Ramos (cell line): ENCODE data around the gene UBE2E2.
"Not testable (repeated sequence)": the region's sequence is repeated elsewhere in the genome, so short reads cannot be mapped to it uniquely, and the experiment has no call there.

Experiments used
- in situ Hi-C: fragments of 300-500 bp; cut with MboI; formaldehyde crosslinking; loops from one replicate; pipeline ENCODE4 v1.14.3; 2022; ENCODE audit warnings: low sequenced_read_pairs; ENCODE audit not compliant: unreplicated experiment

Gene UBE2E2

GRCh38 chr3:23202921-23203707, at the start of gene UBE2E2:
Gene UBE2E2 (plus strand): TSS chr3:23203327.
- in situ Hi-C loops, result no loop called here

DNA sequence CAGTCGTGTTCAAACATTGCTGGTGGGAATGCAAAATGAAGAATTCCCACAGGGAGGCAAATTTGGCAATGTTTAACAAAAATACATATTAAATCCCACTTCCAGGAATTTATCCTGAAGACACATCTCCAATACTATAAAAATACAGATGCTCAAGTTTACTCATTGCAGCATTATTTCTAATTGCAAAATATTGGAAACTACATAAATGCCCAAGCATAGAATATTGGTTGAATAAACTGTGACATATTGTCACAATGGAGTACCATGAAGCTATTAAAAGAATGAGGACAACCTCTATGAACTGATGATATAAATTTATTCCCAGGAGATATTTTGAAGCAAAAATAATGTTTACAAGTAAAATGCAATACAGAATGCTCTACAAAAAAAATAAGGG, 49.7 kb upstream of the UBE2E2 start:
- in situ Hi-C loops, result no loop called here

DNA sequence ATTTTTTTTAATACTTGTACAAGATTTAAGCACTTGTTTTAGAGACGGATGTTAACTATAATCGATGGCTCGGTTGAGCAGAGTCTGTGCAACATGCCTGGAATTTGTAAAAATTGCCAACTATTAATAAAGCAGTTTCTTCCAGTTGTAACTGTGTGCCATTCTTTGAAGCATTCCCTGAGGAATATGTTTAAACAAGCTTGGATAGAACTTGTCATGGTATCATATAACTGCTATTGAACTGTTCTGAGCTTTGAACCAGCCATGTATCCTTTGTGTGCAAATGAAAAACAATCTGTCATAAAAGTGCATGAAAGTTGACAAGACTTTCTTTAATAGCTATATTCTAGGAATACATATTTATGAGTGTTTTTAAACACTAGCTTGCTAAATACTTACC, 45.8 kb upstream of the UBE2E2 start:
- in situ Hi-C loops, result no loop called here

DNA sequence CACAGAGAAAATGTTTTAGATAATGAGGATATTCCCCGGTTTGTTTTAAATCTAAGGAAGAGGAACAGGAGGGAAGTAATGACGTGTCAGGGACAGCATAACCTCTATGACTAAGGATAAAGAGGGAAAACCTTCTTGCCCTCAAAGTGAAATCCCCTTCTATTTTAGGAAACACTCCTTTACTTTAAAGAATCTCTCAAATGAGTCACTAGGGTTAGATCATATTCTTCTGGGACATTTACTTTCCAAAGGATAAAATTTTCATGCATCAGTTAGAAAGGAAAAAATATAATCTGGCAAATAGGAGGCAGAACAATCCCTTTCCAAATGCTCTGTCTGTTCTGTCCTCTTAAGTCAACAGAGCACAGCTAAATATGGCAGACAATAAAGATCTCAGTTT, 43.2 kb upstream of the UBE2E2 start:
- in situ Hi-C loops, result no loop called here

- in situ Hi-C loops, result no loop called here
Measured at GRCh38 chr3:23161308-23161707, 41.8 kb upstream of the UBE2E2 start.

DNA sequence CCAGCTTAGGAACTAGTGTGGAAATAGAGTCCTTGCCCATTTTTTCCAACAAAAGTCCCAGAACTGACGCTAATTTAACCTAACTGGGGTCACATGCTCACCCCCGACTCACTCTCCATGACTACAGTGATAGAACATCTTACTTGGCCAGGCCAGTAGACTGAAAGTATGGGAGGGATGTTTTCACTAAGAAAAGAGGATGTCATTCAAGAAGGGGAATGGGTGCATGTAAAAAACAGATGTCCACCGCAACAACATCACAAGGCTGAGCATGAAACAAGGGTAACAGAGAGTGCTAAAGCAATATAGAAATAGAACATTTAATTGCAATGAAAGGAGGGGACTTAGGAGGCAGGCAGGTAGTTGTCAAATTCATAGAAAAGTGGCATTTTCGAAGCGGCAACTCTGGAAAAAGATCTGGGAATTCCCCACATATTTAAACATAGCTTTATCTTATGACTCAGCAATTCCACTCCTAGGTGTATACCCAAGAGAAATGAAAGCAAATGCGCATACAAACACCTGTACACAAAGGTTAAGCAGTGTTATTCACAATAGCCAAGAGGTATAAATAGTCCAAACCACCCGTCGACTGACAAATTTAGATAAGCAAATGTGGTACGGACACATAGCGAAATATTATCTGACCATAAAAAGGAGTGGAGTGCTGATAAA, 41.1 kb upstream of the UBE2E2 start:
- in situ Hi-C loops, result no loop called here

DNA sequence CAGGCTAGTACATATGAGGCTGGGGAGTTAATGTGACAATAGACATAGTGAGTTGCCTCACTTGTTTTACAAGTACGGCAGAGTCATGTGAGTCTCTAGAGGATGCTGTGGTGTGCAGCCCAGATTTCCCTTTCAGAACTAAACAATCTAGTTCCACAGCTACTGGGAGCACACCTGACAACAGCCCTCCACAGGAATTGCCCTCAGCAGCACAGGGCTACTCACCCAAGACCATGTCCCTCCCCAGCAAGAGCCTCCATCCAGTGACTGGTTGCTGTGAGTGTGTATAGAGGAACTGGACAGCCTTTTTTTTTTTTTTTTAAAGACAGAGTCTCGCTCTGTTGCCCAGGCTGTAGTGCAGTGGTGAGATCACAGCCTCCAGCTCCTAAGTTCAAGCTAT, 40.2 kb upstream of the UBE2E2 start:
- in situ Hi-C loops, result no loop called here

DNA sequence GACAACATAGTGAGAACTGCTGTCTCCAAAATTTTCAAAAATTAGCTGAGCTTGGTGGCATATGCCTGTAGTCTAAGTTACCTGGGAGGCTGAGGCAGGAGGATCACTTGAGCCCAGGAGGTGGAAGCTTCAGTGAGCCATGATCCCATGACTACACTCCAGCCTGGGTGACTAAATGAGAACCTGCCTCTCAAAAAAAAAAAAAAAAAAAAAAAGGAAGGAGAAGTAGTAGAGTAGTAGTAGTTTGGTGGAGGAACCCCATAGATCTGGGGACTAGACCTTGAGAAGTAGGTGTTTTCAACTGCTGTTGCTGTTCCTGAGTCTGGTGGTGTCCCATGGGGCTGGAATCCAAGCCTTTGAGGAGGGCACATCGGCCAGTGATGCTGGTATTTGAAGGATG, 38.4 kb upstream of the UBE2E2 start:
- in situ Hi-C loops, result no loop called here

DNA sequence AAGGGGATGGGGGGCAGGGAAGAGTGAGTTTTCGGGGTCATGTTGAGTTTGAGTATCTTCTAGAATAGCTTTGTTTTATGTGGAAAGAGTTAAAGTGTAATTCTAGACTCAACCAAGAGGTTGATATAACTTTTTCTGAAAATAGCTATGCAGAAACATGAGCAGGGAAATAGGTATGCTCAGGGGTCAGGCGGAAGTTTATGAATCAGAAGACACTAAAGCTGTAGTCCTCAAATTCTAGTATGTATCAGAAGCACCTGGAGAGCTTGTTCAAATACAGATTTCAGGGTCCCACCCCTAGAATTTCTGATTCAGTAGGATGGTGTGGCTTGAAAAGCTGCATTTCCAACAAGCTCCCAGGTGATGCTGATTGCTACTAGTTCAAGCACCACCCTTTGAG, 37.6 kb upstream of the UBE2E2 start:
- in situ Hi-C loops, result no loop called here

GRCh38 chr3:23166276-23166675, 36.9 kb upstream of the UBE2E2 start:
- in situ Hi-C loops, result no loop called here

DNA sequence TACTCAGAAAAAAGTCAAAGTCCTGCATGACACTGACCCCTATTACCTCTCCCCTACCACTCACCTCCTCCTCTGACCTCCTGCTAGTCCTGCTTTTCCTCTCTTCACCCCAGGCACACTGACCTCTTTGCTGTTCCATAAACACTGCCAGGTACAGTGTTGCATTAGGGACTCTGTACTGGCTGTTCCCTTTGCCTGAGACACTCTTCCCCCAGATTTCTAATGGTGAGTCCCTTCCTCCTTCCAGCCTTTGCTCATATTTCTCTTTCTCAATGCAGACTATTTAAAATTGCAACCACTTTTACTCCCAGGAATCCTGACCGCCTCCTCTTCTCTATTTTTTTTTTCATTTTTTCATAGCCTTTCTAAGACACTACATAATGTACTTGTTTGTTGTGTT, 36.3 kb upstream of the UBE2E2 start:
- in situ Hi-C loops, result no loop called here

- in situ Hi-C loops, result no loop called here
Measured at GRCh38 chr3:23169551-23169950, 33.6 kb upstream of the UBE2E2 start.

GRCh38 chr3:23170291-23170690, 32.8 kb upstream of the UBE2E2 start:
- in situ Hi-C loops, result no loop called here

- in situ Hi-C loops, result no loop called here
Measured at GRCh38 chr3:23172059-23172458, 31.1 kb upstream of the UBE2E2 start.

DNA sequence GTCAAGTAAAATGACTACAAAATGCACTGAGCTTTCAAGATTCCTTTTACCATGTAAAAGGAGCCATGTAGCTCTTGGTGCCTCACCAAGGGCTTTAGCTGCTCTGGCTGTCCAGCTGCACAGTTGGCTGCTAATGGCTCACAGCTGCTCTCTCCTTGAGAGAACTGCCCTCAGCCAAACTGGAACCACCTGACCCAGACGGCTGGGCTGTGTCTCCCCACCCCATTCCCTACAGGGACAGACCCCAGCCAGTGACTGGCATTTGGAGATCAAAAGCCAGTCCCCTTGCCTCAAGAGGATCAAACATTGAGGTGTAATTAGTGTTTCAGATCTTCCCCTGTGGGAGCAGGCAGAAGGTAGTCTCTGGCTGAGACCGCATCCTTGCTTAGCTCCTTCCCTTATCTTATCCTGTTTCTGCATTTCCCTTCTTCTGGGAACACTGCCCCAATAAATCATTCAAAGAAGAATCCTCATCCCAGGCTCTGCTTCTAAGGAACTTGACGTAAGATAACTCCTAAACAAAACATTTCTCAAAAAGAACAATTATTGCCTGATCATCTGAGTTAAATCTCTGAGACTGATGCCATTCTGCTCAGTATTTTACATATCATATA, 28.6 kb upstream of the UBE2E2 start:
- in situ Hi-C loops, result no loop called here

DNA sequence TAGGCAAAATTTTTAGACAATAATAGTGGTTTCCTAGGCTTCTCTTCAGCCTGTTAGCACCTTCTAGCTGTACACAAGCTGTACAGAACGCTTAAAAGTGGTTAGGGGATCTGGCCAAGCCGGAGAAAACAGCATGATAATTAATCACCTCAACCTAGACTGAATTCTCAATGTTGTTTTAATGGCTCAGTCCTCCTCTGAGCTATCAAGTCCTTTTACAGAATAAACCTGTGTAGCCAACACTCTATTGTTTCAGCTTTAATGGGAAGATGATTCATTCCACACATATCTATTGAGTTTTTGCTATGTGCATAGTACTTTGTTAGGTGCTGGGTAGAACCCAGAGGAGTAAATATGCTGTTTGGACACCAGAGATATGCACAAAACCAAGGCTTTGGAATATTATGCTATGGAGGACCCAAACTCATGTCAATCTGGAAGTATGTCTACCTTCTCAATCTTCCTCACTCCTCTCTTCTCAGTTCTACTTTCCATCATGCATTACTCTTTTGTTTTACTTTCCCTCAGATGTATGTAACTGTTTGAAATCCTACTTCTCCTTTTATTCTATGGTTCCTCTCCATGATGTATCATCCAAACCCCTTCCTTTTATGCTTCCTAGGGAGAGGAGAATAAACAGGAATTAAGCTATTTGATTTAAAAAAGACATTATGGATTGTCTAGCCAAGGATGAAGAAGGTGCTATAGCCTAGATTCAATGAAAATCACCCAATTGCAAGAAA, 27.6 kb upstream of the UBE2E2 start:
- in situ Hi-C loops, result no loop called here

GRCh38 chr3:23176839-23177238, 26.3 kb upstream of the UBE2E2 start:
- in situ Hi-C loops, result not testable (repeated sequence)

- in situ Hi-C loops, result no loop called here
Measured at GRCh38 chr3:23182996-23183513, 20.1 kb upstream of the UBE2E2 start.

GRCh38 chr3:23183731-23184130, 19.4 kb upstream of the UBE2E2 start:
- in situ Hi-C loops, result no loop called here

GRCh38 chr3:23185861-23186260, 17.3 kb upstream of the UBE2E2 start:
- in situ Hi-C loops, result no loop called here

GRCh38 chr3:23189187-23189586, 13.9 kb upstream of the UBE2E2 start:
- in situ Hi-C loops, result no loop called here
